ENCODE data around the gene ZFYVE27.

The ZFYVE27 gene

GRCh38 chr10:97711640-97712572 is 25.0 kb upstream of the ZFYVE27 start:
- no peak for DNase-seq (ENCODE audit: low spot score)
- TF ChIP-seq CTCF (IDR thresholded peaks at IDR 0.05; ENCODE audit: extremely low read depth, insufficient read depth, missing control alignments) = no peak
- in situ Hi-C loops (cut with MboI; ENCODE audit: low pct_unique_long_range_greater_than_20kb, low sequenced_read_pairs, unreplicated experiment) = no loop called here

GRCh38 chr10:97713339-97713825 is 23.5 kb upstream of the ZFYVE27 start, which contains the start of gene MARVELD1:
Gene MARVELD1, plus strand, starts transcription at chr10:97713730. Its CDS starts 147 bp downstream, at chr10:97713877.
- no peak for TF ChIP-seq CTCF (IDR thresholded peaks at IDR 0.05; ENCODE audit: extremely low read depth, insufficient read depth, missing control alignments)
- in situ Hi-C loops (cut with MboI; ENCODE audit: low pct_unique_long_range_greater_than_20kb, low sequenced_read_pairs, unreplicated experiment) = no loop called here
- no peak for DNase-seq (ENCODE audit: low spot score)

GRCh38 chr10:97713826-97714400 is 23.0 kb upstream of the ZFYVE27 start:
- DNase-seq (ENCODE audit: low spot score) = peak; percentile 91

GRCh38 chr10:97714401-97715258 is 22.3 kb upstream of the ZFYVE27 start:
- peak; percentile 58 for DNase-seq (ENCODE audit: low spot score)
- in situ Hi-C loops (cut with MboI; ENCODE audit: low pct_unique_long_range_greater_than_20kb, low sequenced_read_pairs, unreplicated experiment) = no loop called here
- no peak for TF ChIP-seq CTCF (IDR thresholded peaks at IDR 0.05; ENCODE audit: extremely low read depth, insufficient read depth, missing control alignments)

More at GRCh38 chr10:97713826-97714400, 23.0 kb upstream of the ZFYVE27 start:
- in situ Hi-C loops (cut with MboI; ENCODE audit: low pct_unique_long_range_greater_than_20kb, low sequenced_read_pairs, unreplicated experiment) = no loop called here
- TF ChIP-seq CTCF (IDR thresholded peaks at IDR 0.05; ENCODE audit: extremely low read depth, insufficient read depth, missing control alignments) = peak; percentile 43

GRCh38 chr10:97715259-97715874 is 21.6 kb upstream of the ZFYVE27 start:
- in situ Hi-C loops (cut with MboI; ENCODE audit: low pct_unique_long_range_greater_than_20kb, low sequenced_read_pairs, unreplicated experiment) = no loop called here
- no peak for TF ChIP-seq CTCF (IDR thresholded peaks at IDR 0.05; ENCODE audit: extremely low read depth, insufficient read depth, missing control alignments)
- DNase-seq (ENCODE audit: low spot score) = no peak
